HUES48 (cell line): ENCODE measurements around the gene MMP15.
"Not testable (repeated sequence)": the region's sequence is repeated elsewhere in the genome, so short reads cannot be mapped to it uniquely, and the experiment has no call there.

Source experiments
- H3K27ac ChIP-seq: one replicate; pipeline ENCODE4 v1.7.0; 2013; ENCODE audit warnings: low read depth, low read length, inconsistent platforms
- H3K27me3 ChIP-seq: 2 replicates; pipeline ENCODE4 v1.6.1; 2013; ENCODE audit warnings: mild to moderate bottlenecking, low read length; ENCODE audit not compliant: control insufficient read depth, insufficient read depth
- H3K36me3 ChIP-seq: 2 replicates; pipeline ENCODE4 v1.6.1; 2013; ENCODE audit warnings: low read length; ENCODE audit not compliant: control insufficient read depth, insufficient read depth
- H3K4me1 ChIP-seq: 2 replicates; pipeline ENCODE4 v1.6.1; 2013; ENCODE audit warnings: mild to moderate bottlenecking, low read length; ENCODE audit not compliant: control insufficient read depth, insufficient read depth
- H3K4me3 ChIP-seq: 2 replicates; pipeline ENCODE4 v1.5.1; 2013; ENCODE audit warnings: mild to moderate bottlenecking, low read depth, low read length
- H3K9ac ChIP-seq: 2 replicates; pipeline ENCODE4 v1.6.1; 2013; ENCODE audit warnings: mild to moderate bottlenecking, low read depth, low read length, moderate library complexity
- H3K9me3 ChIP-seq: 2 replicates; pipeline ENCODE4 v1.6.1; 2013; ENCODE audit warnings: low read length; ENCODE audit not compliant: control insufficient read depth, insufficient read depth

The MMP15 gene

DNA sequence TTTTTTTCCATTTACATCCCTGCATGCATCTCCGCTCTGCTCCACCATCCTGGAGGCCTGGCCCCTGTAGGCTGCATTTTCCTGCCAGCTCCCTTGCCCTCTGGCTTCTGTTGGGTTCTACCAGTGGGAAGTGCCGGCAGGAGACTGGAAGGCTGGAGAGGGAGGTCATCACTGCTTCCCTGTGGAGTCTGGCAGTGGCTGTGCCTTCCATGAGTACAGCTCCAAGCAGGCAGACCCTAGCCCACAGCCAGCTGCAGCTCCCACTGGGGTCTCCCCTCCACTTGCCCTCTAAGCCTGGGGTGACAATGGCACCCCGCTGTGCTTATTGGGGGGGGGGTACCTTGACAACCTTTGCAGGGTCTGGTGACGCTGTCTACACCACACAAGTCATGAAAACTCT is 37.3 kb downstream of the MMP15 start:
- no peaks in the 10 kb centered on the region for H3K27me3 ChIP-seq

DNA sequence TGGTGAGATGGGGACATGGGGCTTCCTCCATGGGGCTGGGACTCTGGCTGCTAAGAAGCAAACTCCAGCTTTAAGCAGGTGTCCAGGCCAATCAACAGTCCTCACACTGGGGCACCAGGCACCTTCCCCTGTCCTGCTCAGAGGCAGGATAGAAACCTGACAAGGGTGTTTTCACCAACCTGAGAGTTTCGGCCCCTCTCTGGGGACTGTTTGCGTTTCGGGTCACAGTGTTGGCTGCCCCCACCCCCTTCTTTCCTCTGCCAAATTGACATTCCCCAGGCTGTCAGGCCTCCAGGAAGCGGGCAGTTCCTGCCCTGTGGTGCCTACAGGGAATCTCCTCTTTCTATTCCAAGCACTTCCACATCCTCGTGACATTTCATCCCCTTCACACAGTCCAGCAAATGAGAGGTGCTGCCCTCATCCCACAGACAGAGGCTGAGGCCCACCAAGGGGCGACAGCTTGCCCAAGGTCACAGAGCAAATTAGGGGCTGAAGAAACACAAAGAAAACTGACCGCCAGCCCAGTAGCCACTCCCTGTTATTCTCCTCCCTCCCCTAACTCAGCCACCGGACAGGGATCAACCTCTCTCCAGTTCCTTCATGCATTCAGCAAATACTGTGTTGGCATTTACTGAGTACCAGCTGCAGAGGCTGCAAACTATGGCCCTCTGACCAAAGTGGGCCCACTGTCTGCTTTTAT is 38.0 kb downstream of the MMP15 start:
- no peaks in the 10 kb centered on the region for H3K36me3 ChIP-seq

More for the DNA sequence above, 37.3 kb downstream of the MMP15 start:
- H3K4me1 ChIP-seq, result no peaks in the 10 kb centered on the region; the same call in 1 of the 2 replicates
- H3K27ac ChIP-seq, result no peak overlapping the region
- H3K4me3 ChIP-seq, result no peak overlapping the region
- no peaks in the 10 kb centered on the region for H3K9me3 ChIP-seq
- no peaks in the 10 kb centered on the region for H3K36me3 ChIP-seq
- H3K9ac ChIP-seq, result no peak overlapping the region

GRCh38 chr16:58070585-58070984 is 45.0 kb downstream of the MMP15 start:
- H3K36me3 ChIP-seq, result no peaks in the 10 kb centered on the region

More for the DNA sequence above, 38.0 kb downstream of the MMP15 start:
- no peak overlapping the region for H3K9ac ChIP-seq
- no peak overlapping the region for H3K4me3 ChIP-seq
- no peaks in the 10 kb centered on the region; the same call in 1 of the 2 replicates for H3K4me1 ChIP-seq
- no peaks in the 10 kb centered on the region for H3K9me3 ChIP-seq
- H3K27me3 ChIP-seq, result no peaks in the 10 kb centered on the region
- H3K27ac ChIP-seq, result no peak overlapping the region

GRCh38 chr16:58072134-58072533 is 46.6 kb downstream of the MMP15 start:
- H3K4me3 ChIP-seq, H3K9me3 ChIP-seq, H3K27ac ChIP-seq, H3K4me1 ChIP-seq, H3K9ac ChIP-seq, H3K27me3 ChIP-seq, H3K36me3 ChIP-seq: not testable (repeated sequence)

More at GRCh38 chr16:58070585-58070984, 45.0 kb downstream of the MMP15 start:
- Histone ChIP-seq H3K4me3 (no peak overlapping the region), H3K9ac (no peak overlapping the region), H3K27ac (no peak overlapping the region), H3K9me3 (no peaks in the 10 kb centered on the region), H3K27me3 (no peaks in the 10 kb centered on the region), H3K4me1 (no peaks in the 10 kb centered on the region)

GRCh38 chr16:58073086-58073485 is 47.5 kb downstream of the MMP15 start:
- not testable (repeated sequence) for H3K4me1 ChIP-seq, H3K9me3 ChIP-seq, H3K4me3 ChIP-seq, H3K9ac ChIP-seq, H3K27ac ChIP-seq, H3K27me3 ChIP-seq, H3K36me3 ChIP-seq

DNA sequence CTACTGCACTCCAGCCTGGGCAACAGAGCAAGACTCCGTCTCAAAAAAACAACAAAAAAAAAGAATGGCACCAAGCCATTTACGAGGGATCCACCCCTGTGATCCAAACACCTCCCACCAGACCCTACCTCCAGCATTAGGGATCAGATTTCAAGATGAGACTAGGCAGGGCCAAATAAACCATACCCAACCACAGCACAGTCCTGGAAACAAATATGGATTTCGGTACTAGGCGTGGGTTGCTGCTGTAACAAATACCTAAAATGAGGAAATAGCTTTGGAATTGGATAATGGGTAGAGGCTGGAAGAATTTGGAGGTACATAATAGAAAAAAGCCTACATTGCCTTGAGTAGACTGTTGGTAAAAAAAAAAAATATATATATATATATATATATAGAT is 49.1 kb downstream of the MMP15 start:
- Histone ChIP-seq H3K27ac (no peak overlapping the region), H3K4me1 (no peaks in the 10 kb centered on the region), H3K4me3 (no peak overlapping the region), H3K27me3 (no peaks in the 10 kb centered on the region), H3K9ac (no peak overlapping the region), H3K36me3 (no peaks in the 10 kb centered on the region), H3K9me3 (no peaks in the 10 kb centered on the region; the same call in 1 of the 2 replicates)

- H3K9me3 ChIP-seq, result no peaks in the 10 kb centered on the region; the same call in 1 of the 2 replicates
- no peak overlapping the region for H3K27ac ChIP-seq
- H3K27me3 ChIP-seq, result no peaks in the 10 kb centered on the region
- H3K9ac ChIP-seq, result no peak overlapping the region
- H3K4me1 ChIP-seq, result no peaks in the 10 kb centered on the region
- no peaks in the 10 kb centered on the region for H3K36me3 ChIP-seq
- no peak overlapping the region for H3K4me3 ChIP-seq
These were observed 51.0 kb downstream of the MMP15 start for GRCh38 chr16:58076514-58076913.

- Histone ChIP-seq H3K9ac (no peak overlapping the region), H3K9me3 (no peaks in the 10 kb centered on the region; the same call in 1 of the 2 replicates), H3K27me3 (no peaks in the 10 kb centered on the region), H3K27ac (no peak overlapping the region), H3K4me3 (no peak overlapping the region), H3K36me3 (no peaks in the 10 kb centered on the region), H3K4me1 (no peaks in the 10 kb centered on the region)
These were observed 52.2 kb downstream of the MMP15 start for GRCh38 chr16:58077796-58078195.

DNA sequence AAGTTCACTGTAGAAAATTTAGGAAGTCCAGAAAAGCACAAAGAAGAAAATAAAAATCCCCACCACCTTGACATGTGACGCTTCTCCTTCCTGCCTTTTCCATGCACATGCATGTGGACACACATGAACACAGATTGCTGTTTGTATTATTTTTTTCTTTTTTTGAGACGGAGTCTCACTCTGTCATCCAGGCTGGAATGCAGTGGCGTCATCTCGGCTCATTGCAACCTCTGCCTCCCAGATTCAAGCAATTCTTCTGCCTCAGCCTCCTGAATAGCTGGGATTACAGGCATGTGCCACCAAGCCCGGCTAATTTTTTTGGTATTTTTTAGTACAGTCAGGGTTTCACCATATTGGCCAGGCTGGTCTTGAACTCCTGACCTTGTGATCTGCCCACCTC is 55.1 kb downstream of the MMP15 start:
- not testable (repeated sequence) for H3K9me3 ChIP-seq, H3K9ac ChIP-seq, H3K27ac ChIP-seq

GRCh38 chr16:58082381-58082780 is 56.8 kb downstream of the MMP15 start:
- H3K27ac ChIP-seq, result no peak overlapping the region
- no peaks in the 10 kb centered on the region for H3K36me3 ChIP-seq
- no peak overlapping the region for H3K4me3 ChIP-seq
- peaks cover 13% of the 10 kb centered on the region; the same call in 1 of the 2 replicates for H3K4me1 ChIP-seq
- no peaks in the 10 kb centered on the region for H3K9me3 ChIP-seq
- no peak overlapping the region for H3K9ac ChIP-seq
- H3K27me3 ChIP-seq, result no peaks in the 10 kb centered on the region

More for the DNA sequence above, 55.1 kb downstream of the MMP15 start:
- H3K4me1 ChIP-seq, result peaks cover 13% of the 10 kb centered on the region; the same call in 1 of the 2 replicates
- not testable (repeated sequence) for H3K4me3 ChIP-seq, H3K27me3 ChIP-seq, H3K36me3 ChIP-seq

DNA sequence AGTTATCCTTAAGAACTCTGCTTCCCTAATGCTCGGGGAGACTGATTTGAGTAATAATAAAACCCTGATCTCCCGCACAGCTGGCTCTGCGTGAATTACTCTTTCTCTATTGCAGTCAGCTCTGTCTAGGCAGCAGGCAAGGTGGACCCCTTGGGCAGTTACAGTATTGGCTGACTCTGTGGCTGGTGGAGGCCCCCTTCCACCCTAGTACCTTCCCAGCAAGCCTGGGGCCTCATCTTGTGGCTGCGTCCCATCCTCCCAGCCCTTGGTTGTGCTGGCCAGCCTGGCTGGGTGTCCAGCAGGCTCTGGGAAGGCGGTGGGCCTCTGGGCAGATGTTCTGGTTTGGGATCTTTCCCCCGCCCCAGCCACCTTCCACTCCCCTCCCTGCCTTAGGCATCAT is 59.1 kb downstream of the MMP15 start:
- peaks cover 13% of the 10 kb centered on the region; the same call in 1 of the 2 replicates for H3K4me1 ChIP-seq
- no peaks in the 10 kb centered on the region for H3K36me3 ChIP-seq
- H3K9me3 ChIP-seq, result no peaks in the 10 kb centered on the region
- no peaks in the 10 kb centered on the region for H3K27me3 ChIP-seq
- H3K4me3 ChIP-seq, result no peak overlapping the region
- H3K9ac ChIP-seq, result no peak overlapping the region
- H3K27ac ChIP-seq, result no peak overlapping the region
